SHP77 treated with DMSO at 0.1 percent for 48 hours (cell line): ENCODE measurements around the gene ASPHD2.
A peak's percentile ranks its signal among the peaks of the same experiment; 100 is the strongest.

Experiments
- DNase-seq: peaks from one replicate; lab custom pipeline; 2025; lab: John Stamatoyannopoulos, UW

Gene ASPHD2

DNA sequence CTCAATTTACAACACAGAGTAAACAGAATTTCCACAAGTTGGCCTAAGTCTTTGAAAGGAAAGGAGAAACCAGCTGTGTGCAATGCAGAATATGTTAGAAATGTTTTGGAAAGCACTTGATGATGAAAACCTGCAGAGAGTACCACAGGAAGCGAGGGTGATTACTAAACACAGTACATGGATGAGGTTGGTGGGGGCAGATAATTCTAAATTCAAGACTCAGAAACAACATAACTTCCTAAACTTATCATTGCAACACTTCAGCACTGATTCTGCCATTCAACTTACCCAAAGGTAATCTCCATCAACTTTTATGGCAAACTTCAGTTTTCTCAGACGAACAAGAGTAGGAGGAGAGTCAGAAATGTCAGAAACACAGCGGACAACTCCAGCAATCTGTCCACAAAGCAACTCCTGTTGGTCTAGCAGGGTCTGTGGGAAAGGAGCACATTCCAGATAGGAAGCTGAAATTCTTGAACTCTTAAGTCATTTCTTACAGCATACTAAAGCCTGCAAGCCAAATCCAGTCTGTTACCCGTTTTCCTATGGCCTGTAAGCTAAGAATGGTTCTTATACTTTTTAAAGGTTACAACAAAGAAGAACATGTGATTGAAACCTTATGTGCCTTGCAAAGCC lies 47.8 kb downstream of the ASPHD2 start:
- no peak for DNase-seq

- no peak for DNase-seq
These were observed 48.3 kb downstream of the ASPHD2 start for GRCh38 chr22:26477341-26477731.

DNA sequence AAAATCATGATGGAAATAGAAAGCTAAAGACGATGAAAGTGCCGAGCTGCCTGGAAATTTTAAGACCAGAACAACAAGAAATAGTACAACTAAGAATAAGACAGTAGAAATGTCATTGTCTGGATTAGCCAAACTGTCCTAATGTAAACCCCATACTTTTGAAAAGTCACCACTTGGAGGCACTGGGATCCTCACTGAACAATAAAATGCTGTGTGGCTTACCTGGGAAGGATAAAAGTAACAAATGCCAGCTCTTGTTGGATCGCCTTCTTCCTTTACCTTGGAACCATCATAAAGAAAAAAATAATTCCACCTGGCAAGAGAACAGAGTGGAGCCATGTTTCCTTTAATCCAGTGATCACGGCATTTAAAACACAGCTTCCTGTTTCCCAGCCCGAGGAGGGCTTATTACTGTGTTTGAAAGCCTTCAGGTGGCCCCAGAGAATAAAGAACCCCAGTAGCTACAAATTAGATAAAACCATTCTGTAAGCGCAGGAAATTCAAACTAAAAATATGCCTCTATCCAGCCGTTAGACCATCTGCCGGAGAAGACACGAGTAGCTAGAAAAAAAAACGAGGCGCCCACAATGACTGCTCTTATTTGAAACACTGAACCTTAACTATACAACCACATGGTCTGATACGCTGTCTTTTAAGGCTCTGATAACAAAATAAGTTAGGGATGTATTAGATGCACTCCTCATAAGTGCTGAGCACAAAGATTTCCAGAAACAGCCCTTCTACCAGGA lies 50.2 kb downstream of the ASPHD2 start:
- peak; percentile 19 for DNase-seq

DNA sequence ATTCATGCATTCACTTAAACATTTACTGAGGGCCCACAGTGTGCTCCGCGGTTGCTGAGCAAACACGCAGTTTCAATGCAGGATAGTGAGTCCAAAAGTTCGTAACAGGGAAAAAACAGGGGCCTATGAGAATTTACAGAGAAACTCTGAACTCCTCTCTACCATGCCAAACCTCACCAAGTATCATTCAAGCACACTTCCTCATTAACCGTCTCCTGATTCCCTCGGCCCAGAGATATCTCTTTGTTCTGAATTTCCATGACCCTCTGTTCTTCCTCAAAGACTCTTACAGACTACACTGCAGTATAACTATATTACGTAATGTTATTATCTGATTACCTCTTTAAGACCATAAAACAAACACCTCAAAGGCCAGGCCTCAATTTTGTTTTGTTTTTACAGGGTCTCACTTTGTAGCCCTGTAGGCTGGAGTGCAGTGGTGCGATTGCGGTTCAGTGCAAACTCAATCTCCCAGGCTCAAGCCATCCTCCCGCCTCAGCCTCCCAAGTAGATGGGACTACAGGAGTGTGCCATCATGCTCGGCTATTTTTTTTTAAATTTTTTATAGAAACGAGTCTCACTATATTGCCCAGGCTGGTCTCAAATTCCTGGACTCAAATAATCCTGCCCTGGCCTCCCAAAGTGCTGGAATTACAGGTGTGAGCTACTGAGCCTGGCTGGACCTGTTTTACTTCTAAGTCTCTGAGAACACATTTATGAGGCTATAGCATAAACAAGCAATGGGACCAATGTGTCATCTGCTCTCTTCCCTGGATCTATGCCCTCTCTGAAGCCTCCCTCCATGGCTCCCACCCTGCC lies 50.9 kb downstream of the ASPHD2 start:
- peak; percentile 42 for DNase-seq

- no peak for DNase-seq
These were observed 51.5 kb downstream of the ASPHD2 start for GRCh38 chr22:26480611-26480932.

DNA sequence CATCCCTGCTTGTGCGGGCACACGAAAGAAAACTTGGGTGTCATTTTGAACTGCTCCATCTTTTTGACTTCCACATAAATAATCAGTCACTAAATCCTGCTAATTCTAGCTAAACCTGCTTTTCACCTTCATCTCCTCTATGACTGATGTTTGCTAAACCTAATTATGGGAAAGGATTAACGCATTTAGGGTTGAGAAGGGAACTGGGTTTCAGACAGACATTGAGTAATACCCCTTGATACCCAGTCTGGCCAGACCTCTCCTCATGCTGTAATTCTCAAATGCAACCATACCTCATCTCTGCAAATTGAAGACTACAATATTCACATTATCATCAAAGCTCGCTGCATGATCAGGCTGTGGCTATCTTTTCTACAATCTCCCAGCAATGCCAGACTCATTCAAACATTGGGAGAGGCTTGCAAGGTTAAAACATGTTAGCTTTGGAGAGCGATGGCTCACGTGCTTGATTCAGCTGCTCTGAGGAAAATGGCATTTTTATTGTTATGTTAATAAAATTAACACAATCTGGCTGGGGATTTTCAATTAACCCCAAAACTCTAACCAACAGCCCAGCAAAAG lies 52.1 kb downstream of the ASPHD2 start:
- DNase-seq = no peak

DNA sequence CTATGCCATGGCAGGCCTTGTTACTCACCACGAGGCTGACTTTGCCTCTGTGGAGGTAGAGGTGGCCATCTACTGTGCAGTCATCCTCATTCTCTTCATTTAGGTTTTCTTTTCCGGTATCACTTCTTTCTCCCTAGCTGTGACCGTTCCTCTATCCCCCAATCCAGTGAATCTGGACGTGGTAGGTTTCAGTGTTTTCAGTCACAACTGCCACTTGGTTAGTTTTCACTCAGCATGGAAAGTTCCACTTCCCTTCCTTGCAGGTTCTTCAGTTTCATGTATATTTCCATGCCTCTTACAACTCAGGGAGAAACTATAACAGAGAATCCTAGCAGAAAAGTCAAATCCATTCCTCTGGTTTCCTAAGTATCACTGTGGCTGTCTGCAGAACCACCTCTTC lies 52.6 kb downstream of the ASPHD2 start:
- no peak for DNase-seq

DNA sequence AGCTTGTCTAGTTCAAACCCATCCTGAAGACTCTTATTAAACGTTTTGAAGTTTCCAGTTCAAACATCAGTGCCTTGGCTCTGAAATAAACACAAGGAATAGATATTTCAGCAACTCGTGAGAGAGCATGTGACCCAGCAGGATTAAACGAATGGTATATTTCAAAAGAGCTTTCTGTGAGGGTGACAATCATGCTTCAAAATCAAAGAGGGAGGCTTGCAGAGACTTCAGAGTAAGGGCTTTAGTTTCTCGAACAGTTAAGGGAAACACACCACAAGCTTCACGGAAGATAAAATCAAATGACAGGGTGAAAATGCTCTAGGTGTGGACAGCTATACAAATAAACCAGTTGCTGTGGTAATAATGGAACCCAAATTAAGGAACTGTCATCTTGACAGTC lies 53.1 kb downstream of the ASPHD2 start:
- no peak for DNase-seq

- DNase-seq = no peak
These were observed 54.0 kb downstream of the ASPHD2 start for GRCh38 chr22:26483043-26483438.

- DNase-seq = peak; percentile 41
These were observed 54.6 kb downstream of the ASPHD2 start, which contains the start of the genes HPS4 and SRRD for GRCh38 chr22:26483439-26484359. HPS4 (minus strand) TSS chr22:26483783; CDS start chr22:26481762, 2,021 bp downstream. SRRD (plus strand) TSS chr22:26483877; CDS start chr22:26483891, 14 bp downstream.

DNA sequence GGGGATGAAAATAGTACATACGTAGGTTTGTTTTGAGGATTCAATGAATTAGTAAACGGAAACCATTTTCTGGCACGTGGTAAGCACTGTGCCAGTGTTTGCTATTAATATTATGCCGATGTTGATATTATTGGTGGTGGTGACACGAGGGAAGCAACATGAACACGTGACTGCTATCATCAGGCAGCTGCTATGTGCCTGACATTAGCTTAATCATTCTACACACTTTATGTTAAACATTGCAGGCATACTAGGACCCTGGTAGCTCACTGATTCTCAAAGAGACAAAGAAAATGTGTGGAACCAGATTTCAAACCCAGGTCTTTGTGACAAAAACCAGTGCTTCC lies 55.3 kb downstream of the ASPHD2 start:
- DNase-seq = no peak

- DNase-seq = no peak
These were observed 56.0 kb downstream of the ASPHD2 start for GRCh38 chr22:26485013-26485412.

DNA sequence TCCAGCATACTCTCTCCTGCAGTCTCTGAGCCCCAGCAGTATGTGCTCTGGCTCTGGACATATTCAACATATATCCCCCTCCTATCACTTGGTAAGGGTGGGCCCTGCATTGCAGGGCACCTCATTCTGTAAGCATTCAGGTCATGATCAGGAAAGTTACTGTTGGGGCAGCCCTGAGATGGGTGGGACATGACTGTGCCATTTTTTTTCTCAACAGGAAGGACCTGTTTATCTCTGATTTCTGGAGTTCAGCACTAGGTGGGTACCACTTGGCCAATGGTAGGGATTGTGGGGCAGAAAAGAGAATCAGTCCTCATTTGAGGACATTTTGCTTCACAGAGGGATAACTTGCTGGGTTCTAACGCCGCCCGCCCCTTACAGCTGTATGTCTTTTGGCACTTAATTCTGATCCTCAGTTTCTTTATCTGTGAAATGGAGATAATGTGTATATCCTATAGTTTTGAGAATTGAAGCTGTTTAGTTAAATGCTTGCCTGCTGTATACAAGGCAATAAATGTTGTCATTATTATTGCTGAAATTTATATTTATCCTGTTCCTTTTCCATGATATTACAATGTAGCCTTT lies 56.8 kb downstream of the ASPHD2 start:
- no peak for DNase-seq

DNA sequence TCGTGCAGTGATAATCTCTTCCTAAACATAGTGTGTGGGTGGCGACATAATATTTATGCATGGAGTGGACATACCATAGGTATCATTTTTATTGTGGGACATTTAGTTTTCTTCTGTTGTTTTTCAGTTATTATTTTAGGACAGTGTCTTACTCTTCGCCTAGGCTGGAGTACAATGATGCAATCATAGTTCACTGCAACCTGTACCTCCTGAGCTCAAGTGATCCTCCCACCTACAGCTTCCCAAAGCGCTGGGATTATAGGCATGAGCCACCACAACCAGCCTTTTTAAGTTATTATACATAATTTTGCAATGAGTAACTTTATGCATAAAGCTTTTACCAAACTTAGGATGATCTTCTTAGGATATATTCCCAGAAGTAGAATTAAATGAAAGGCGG lies 57.3 kb downstream of the ASPHD2 start:
- no peak for DNase-seq

DNA sequence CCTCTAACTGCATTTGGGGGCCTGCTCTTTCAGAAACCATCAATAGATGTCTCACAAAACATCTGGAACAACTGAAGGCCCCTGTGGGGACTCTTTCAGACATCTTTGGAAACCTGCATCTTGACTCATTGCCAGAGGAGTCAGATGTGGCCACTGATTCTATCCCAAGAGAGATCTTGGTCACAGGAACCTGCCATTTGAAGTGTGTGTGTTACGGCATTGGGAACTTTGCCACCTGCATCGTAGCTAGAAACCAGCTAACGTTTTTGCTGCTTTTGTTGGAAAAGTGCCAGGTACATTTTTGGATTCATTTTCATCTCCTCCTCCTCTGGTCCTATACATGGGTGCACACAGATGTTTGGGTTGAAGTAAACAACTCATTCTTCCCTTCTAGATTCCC lies 58.9 kb downstream of the ASPHD2 start:
- no peak for DNase-seq

DNA sequence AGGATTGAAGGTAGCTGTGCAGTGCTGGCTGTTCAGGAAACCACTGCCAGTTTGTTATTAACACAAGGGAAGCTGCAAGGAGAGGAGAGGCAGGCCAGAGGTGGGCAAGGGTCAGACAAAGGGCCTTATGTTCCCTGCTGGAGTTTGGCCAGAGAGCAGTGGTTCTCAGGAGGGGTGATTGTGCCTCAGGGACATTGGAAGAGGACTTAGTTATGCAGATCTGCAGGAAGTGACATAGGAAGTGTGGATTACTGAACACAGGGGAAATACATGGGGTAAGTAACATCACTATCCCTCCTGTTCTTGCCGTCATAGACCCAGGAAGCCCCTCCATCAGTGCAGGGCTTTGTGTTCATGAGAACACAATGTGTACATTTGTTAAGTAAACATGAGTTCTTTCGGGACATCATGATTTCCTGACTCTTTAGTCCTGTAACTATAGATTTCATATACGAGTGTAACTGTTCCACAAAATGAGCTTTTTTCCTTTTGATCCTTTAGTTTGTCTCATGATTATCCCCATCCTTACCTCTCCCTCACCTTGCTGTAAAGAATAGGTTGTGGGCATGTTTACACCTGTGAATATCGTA lies 60.5 kb downstream of the ASPHD2 start:
- DNase-seq = no peak

GRCh38 chr22:26492220-26492619 lies 63.2 kb downstream of the ASPHD2 start:
- no peak for DNase-seq

GRCh38 chr22:26494506-26494905 lies 65.4 kb downstream of the ASPHD2 start:
- no peak for DNase-seq
